Measurements from ENCODE around the gene CTBP2.

DNA sequence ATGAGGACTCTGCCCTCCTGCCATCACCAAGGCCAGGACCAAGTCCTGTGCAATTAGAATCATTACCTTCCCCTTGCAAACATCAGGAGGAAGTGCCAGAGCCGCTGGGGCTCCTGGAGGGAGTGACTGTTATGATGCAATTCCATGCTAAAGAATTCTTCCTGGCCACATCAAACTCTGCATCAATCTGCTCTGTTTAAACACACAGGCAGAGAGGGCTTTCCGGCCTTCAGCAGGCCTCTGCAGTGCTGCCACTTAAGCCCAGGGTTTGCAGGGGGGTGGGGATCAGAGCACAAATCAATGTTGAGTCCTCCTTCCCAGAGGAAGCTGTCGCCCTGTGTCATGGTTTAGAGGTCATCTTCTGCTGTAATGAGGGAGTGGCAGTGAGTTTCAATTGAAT is 58.1 kb downstream of the CTBP2 start:
- TF ChIP-seq, protein P1, sequence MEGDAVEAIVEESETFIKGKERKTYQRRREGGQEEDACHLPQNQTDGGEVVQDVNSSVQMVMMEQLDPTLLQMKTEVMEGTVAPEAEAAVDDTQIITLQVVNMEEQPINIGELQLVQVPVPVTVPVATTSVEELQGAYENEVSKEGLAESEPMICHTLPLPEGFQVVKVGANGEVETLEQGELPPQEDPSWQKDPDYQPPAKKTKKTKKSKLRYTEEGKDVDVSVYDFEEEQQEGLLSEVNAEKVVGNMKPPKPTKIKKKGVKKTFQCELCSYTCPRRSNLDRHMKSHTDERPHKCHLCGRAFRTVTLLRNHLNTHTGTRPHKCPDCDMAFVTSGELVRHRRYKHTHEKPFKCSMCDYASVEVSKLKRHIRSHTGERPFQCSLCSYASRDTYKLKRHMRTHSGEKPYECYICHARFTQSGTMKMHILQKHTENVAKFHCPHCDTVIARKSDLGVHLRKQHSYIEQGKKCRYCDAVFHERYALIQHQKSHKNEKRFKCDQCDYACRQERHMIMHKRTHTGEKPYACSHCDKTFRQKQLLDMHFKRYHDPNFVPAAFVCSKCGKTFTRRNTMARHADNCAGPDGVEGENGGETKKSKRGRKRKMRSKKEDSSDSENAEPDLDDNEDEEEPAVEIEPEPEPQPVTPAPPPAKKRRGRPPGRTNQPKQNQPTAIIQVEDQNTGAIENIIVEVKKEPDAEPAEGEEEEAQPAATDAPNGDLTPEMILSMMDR (IDR thresholded peaks at IDR 0.05): no peak
- no peak for TF ChIP-seq POLR2A (IDR thresholded peaks at IDR 0.05)
